Thymus (tissue), 11 donors: ENCODE results near the gene CARMIL1. TPM values are rescaled to one million over a fixed set of nuclear protein-coding genes. Genes with fewer than 3 reads are reported as not detected.

Experiments
- DNase-seq, 9 donors: peaks; one replicate each; pipeline ENCODE4 v3.0.0-alpha.2; 2013; ENCODE audit warnings: low spot score in 9 of 9, low read depth in 6 of 9, missing footprints in 1 of 9
- H3K27ac ChIP-seq, 2 donors: one replicate each; pipeline ENCODE4 v1.5.1; 2013; ENCODE audit warnings: control low read depth in 1 of 2, low read depth in 1 of 2, low read length in 1 of 2, mild to moderate bottlenecking in 1 of 2, moderate library complexity in 1 of 2
- H3K27me3 ChIP-seq, 2 donors: one replicate each; pipeline ENCODE4 v1.5.1; 2013; ENCODE audit warnings: low read length in 1 of 2; ENCODE audit not compliant: control insufficient read depth in 2 of 2, insufficient read depth in 1 of 2
- H3K36me3 ChIP-seq, 2 donors: one replicate each; pipeline ENCODE4 v1.5.1; 2013; ENCODE audit warnings: low read length in 1 of 2, mild to moderate bottlenecking in 1 of 2, moderate library complexity in 1 of 2; ENCODE audit not compliant: control insufficient read depth in 2 of 2, insufficient read depth in 2 of 2
- H3K4me1 ChIP-seq, 2 donors: one replicate each; pipeline ENCODE4 v1.5.1; 2013; ENCODE audit warnings: low read length in 2 of 2; ENCODE audit not compliant: control insufficient read depth in 2 of 2, insufficient read depth in 2 of 2
- H3K4me3 ChIP-seq, 2 donors: one replicate each; pipeline ENCODE4 v1.5.1; 2013; ENCODE audit warnings: low read length in 2 of 2, control low read depth in 1 of 2, mild to moderate bottlenecking in 1 of 2
- H3K9me3 ChIP-seq, 2 donors: one replicate each; pipeline ENCODE4 v1.5.1; 2013; ENCODE audit warnings: low read length in 1 of 2, mild to moderate bottlenecking in 1 of 2; ENCODE audit not compliant: control insufficient read depth in 2 of 2, insufficient read depth in 1 of 2
- WGBS: extraction: QIAGEN DNeasy Blood & Tissue Kit; methylation state at CpG from one replicate; pipeline ENCODE4 v1.1.7; 2013; 5-methylcytosine and 5-hydroxymethylcytosine counted together
- polyA plus RNA-seq: library from polyadenylated mRNA; stranded (reverse); fragments of 200-250 nt; gene quantifications from one replicate; pipeline ENCODE4 v1.2.3, GENCODE V29; 2013
- total RNA-seq: library from RNA; stranded (reverse); fragments of 120-200 nt; gene quantifications from one replicate; pipeline ENCODE4 v1.2.4, GENCODE V29; 2013
- donor health status: healthy.

The CARMIL1 gene
- total and polyA plus RNA-seq, 2 donors, result 17.4 to 29.9 TPM

DNA sequence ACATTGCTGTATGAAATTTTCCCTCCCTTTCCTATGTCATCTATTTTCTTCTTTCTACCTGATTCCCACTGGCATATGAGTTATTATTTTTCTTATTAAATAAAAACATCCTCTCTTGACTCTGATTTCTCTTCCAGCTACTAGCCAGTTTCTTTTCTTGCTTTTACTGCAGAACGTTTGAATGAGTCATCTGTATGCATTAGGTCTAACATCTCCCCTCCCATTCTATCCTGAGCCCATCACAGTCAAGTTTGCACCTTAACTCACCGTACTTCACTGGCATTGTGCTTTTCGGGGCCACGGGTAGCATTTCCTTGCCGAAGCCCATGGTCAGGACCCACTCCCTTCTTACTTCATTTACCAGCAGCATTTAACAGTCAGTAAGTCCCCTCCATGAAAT lies 65.7 kb downstream of the CARMIL1 start:
- WGBS, result over 99% methylated on average over 5 of the region's 5 CpGs
- Histone ChIP-seq H3K4me3 (no peak overlapping the region), H3K36me3 (no peaks in the 10 kb centered on the region), H3K27me3 (no peaks in the 10 kb centered on the region), H3K27ac (no peak overlapping the region), H3K4me1 (no peaks in the 10 kb centered on the region), H3K9me3 (no peaks in the 10 kb centered on the region)
- DNase-seq, result no peak

DNA sequence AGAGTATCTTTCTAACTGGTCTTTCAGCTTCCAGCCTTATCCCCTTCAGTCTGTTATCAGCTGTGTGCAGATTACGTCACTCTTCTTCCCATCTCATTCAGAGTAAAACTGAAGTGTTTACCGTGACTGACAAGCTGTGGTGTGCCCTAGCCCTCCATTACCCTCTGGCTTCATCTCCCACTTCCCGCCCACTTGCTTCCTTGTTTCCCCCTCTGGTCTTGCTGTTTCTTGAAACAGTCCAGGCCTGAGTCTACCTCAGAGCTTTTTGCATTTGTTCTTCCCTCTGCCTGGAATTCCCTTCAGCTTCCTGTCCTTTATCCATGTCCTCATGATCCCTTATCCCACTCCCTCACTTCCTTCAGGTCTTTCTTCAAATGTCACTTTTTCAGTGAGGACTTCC lies 66.9 kb downstream of the CARMIL1 start:
- DNase-seq, result no peak
- WGBS, result 80% methylated on average over 3 of the region's 3 CpGs
- Histone ChIP-seq H3K4me3 (no peak overlapping the region), H3K27ac (no peak overlapping the region), H3K4me1 (no peaks in the 10 kb centered on the region), H3K9me3 (no peaks in the 10 kb centered on the region), H3K36me3 (no peaks in the 10 kb centered on the region), H3K27me3 (no peaks in the 10 kb centered on the region)

GRCh38 chr6:25350573-25350972 lies 71.4 kb downstream of the CARMIL1 start:
- DNase-seq, result no peak
- no peak overlapping the region for H3K4me3 ChIP-seq
- H3K9me3 ChIP-seq, result no peaks in the 10 kb centered on the region
- H3K36me3 ChIP-seq, result no peaks in the 10 kb centered on the region
- H3K27ac ChIP-seq, result no peak overlapping the region
- H3K4me1 ChIP-seq, result peaks cover 0 to 4% of the 10 kb centered on the region in 2 donors
- H3K27me3 ChIP-seq, result no peaks in the 10 kb centered on the region

GRCh38 chr6:25351485-25351884 lies 72.3 kb downstream of the CARMIL1 start:
- no peak overlapping the region for H3K4me3 ChIP-seq
- no peak overlapping the region for H3K27ac ChIP-seq
- H3K4me1 ChIP-seq, result peaks cover 0 to 4% of the 10 kb centered on the region in 2 donors
- WGBS, result 98% methylated on average over 6 of the region's 6 CpGs
- DNase-seq, result no peak
- no peaks in the 10 kb centered on the region for H3K27me3 ChIP-seq
- no peaks in the 10 kb centered on the region for H3K9me3 ChIP-seq
- no peaks in the 10 kb centered on the region for H3K36me3 ChIP-seq

DNA sequence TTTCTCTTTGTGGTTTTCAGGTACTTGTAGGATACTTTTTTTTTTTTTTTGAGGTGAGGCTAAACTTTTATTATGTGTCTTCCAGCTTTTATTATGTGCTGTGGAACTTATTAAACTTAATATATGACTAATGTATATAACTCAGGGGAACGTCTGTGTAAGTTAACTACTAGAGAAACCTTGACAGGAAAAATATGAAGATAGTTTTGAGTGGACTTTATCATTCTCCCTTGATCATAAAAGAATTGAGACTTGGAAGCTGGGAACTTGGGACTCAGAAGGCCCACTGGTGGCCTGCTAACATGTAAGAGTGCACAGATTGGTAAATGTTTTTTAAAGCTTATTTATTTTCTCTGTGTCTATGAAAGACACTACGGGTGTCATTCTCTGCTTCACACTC lies 73.1 kb downstream of the CARMIL1 start:
- no peak for DNase-seq
- WGBS, result 67% methylated on average over 2 of the region's 2 CpGs
- H3K27ac ChIP-seq, result no peak overlapping the region
- H3K9me3 ChIP-seq, result no peaks in the 10 kb centered on the region
- H3K27me3 ChIP-seq, result no peaks in the 10 kb centered on the region
- no peak overlapping the region for H3K4me3 ChIP-seq
- no peaks in the 10 kb centered on the region for H3K36me3 ChIP-seq
- peaks cover 0 to 4% of the 10 kb centered on the region in 2 donors for H3K4me1 ChIP-seq

DNA sequence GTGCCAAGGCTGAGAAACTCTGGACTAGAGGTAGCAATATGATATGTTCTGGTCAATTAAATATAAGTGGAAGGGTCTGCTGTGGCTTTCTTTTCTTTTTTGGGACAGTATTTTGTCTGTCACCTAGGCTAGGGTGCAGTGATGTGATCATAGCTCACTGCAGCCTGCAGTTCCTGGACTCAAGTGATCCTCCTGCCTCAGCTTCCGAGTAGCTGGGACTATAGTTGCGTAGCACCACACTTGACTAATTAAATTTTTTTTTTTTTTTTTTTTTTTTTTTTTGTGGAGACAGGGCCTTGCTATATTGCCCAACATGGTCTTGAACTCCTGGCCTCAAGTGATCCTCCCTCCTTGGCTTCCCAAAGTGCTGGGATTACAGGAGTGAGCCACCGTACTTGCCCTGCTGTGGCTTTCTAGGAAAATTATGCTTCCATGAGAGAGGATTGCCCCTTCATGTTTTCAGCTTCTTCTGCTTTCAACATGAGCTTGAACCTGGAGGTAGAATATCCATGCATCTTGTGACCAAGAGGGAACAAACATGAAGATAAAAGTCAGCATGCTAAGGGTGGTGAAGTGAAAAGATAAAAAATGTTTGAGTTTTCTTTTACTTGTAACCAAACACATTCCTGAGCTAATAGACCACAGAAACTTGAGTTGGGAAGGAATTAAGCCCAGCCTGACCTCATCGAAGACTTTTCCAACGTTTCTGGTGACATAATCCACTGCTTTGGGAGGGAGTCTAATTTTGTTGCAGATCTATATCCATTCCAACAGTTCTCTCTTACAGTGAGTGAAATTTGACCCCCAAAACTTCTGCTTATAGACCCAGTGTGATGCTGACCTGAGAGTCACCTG lies 75.1 kb downstream of the CARMIL1 start:
- DNase-seq, result no peak
- Histone ChIP-seq H3K27me3 (no peaks in the 10 kb centered on the region), H3K9me3 (no peaks in the 10 kb centered on the region), H3K27ac (no peak overlapping the region), H3K36me3 (no peaks in the 10 kb centered on the region), H3K4me3 (no peak overlapping the region), H3K4me1 (peaks cover 0 to 8% of the 10 kb centered on the region in 2 donors)
- WGBS, result 92% methylated on average over 5 of the region's 5 CpGs

DNA sequence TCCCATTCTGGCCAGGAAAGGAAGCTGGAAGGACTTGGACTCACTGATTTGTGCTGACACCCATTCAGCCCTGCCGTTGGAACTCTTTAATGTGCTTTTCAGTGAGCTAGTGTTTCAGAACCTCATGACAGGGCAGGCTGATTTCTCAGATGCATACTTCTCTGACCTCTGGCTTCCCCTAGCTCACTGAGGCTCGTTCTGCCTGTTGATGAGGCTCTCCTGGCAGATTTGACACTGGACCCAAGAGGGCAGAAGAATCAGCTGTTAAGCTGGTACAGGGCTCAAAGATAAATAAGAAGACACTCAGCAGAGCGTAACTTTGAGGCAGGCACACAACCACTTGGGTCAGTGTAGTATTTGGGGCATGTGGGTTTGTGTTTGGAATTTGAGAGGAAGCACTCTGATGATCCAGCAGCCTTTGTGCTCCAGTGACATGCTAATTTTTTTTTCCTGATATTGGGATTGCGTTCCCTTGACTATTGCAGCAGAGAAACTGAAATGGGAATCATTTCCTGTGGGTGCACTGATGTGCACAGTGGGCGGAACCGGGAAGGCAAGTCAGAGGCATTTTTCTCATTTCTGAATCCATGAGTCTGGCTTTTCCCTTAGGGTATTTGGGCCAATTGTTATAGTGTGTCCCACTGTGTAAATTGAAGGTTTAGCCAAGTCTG lies 80.2 kb downstream of the CARMIL1 start:
- no peak for DNase-seq

DNA sequence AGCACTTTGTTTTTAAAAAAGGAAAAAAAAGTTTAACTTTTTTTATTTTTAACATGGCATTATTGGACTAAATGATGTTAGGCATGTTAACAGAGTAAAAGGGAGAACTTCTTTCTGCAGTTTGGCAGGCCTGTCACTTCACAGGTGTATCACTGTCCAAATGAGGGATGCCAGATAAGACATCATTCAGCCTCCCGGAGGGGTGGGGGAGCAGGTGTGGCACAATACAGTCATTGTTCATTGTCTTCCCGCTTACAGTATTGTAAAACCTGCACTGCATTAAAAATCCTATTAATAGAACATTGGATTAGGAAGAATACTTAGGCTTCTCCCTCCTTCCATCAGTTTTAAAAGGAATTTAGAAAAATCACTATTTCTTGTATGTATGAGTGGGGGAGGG lies 80.7 kb downstream of the CARMIL1 start:
- peak overlapping the region in 1 of 2 donors; percentile 16 for H3K27ac ChIP-seq
- H3K27me3 ChIP-seq, result no peaks in the 10 kb centered on the region
- peak in 2 of 9 donors; percentile 10 to 37 for DNase-seq
- H3K4me1 ChIP-seq, result peaks cover 5 to 16% of the 10 kb centered on the region in 2 donors
- no peaks in the 10 kb centered on the region for H3K36me3 ChIP-seq
- WGBS, result 77% methylated on average over 2 of the region's 2 CpGs
- H3K4me3 ChIP-seq, result no peak overlapping the region
- H3K9me3 ChIP-seq, result no peaks in the 10 kb centered on the region

More for the DNA sequence above, 80.2 kb downstream of the CARMIL1 start:
- Histone ChIP-seq H3K36me3 (no peaks in the 10 kb centered on the region), H3K4me1 (peaks cover 5 to 16% of the 10 kb centered on the region in 2 donors), H3K27ac (no peak overlapping the region), H3K27me3 (no peaks in the 10 kb centered on the region), H3K4me3 (no peak overlapping the region), H3K9me3 (no peaks in the 10 kb centered on the region)
- 94% methylated on average over 6 of the region's 6 CpGs for WGBS

DNA sequence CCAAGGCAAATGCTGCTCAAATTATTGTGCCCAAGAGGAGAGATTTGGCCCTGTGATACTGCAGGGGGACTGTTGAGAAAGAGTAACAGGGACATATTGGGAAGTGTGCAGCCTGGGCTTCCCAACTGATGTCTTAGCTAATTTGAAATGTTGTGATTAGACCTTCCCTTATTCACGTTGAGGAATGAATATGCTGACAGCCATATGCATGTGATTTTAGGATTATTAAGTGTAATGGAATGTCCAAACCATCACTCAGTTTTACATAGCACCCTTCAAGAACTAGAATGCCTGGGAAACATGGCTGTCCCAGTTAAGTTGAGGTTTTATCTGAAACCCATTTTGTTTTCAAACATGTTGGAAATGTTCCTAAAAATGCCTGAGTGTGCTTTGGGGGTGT lies 81.4 kb downstream of the CARMIL1 start:
- Histone ChIP-seq H3K27ac (no peak overlapping the region), H3K27me3 (no peaks in the 10 kb centered on the region), H3K9me3 (no peaks in the 10 kb centered on the region), H3K4me3 (no peak overlapping the region), H3K36me3 (no peaks in the 10 kb centered on the region), H3K4me1 (peaks cover 8 to 21% of the 10 kb centered on the region in 2 donors)
- whole genome bisulfite sequencing, result 96% methylated on average over 1 of the region's 1 CpG
- no peak for DNase-seq
